Liver (tissue), 9 donors: ENCODE data around the gene ADNP. TPM values are rescaled to one million over a fixed set of nuclear protein-coding genes. Genes with fewer than 3 reads are reported as not detected.

Source experiments
- DNase-seq: peaks from one replicate; pipeline ENCODE4 v3.0.0-alpha.2; 2017; ENCODE audit warnings: low spot score
- H3K27ac ChIP-seq, 2 donors: one replicate each; pipeline ENCODE4 v1.7.0; 2013; ENCODE audit warnings: inconsistent platforms in 2 of 2, low read length in 2 of 2, control low read depth in 1 of 2, low read depth in 1 of 2, mild to moderate bottlenecking in 1 of 2
- H3K27me3 ChIP-seq, 4 donors: one replicate each; pipeline versions ENCODE4 v1.6.1 to v1.7.0; 2013; ENCODE audit warnings: low read length in 3 of 4, inconsistent platforms in 1 of 4, mild to moderate bottlenecking in 1 of 4, moderate library complexity in 1 of 4; ENCODE audit not compliant: control insufficient read depth in 4 of 4, insufficient read depth in 4 of 4
- H3K36me3 ChIP-seq, 4 donors: one replicate each; pipeline versions ENCODE4 v1.6.1 to v1.7.0; 2013; ENCODE audit warnings: low read length in 3 of 4, mild to moderate bottlenecking in 3 of 4, low read depth in 1 of 4, moderate library complexity in 1 of 4; ENCODE audit not compliant: control insufficient read depth in 4 of 4, insufficient read depth in 3 of 4
- H3K4me1 ChIP-seq, 4 donors: one replicate each; pipeline versions ENCODE4 v1.6.1 to v1.7.0; 2013; ENCODE audit warnings: low read length in 3 of 4, mild to moderate bottlenecking in 3 of 4, moderate library complexity in 1 of 4; ENCODE audit not compliant: control insufficient read depth in 4 of 4, insufficient read depth in 4 of 4
- H3K4me3 ChIP-seq, 3 donors: one replicate each; pipeline versions ENCODE4 v1.6.1 to v1.7.0; 2013; ENCODE audit warnings: low read length in 3 of 3, control low read depth in 1 of 3, low read depth in 1 of 3, mild to moderate bottlenecking in 1 of 3
- H3K9ac ChIP-seq, 2 donors: one replicate each; pipeline ENCODE4 v1.7.0; 2013; ENCODE audit warnings: low read length in 2 of 2, mild to moderate bottlenecking in 2 of 2, moderate library complexity in 2 of 2, control low read depth in 1 of 2, low read depth in 1 of 2
- H3K9me3 ChIP-seq, 4 donors: one replicate each; pipeline versions ENCODE4 v1.6.1 to v1.7.0; 2013; ENCODE audit warnings: low read length in 3 of 4; ENCODE audit not compliant: control insufficient read depth in 4 of 4
- ATF3 ChIP-seq: IDR thresholded peaks from 2 replicates; pipeline ENCODE4 v1.6.1; 2016; ENCODE audit warnings: antibody characterized with exemption
- CTCF ChIP-seq: fragments of 150-350 bp; IDR thresholded peaks from 2 replicates; pipeline ENCODE4 v1.5.1; 2017; ENCODE audit warnings: improper control_type of control experiment, low read depth, low read length; ENCODE audit not compliant: missing input control
- EGR1 ChIP-seq, 2 donors: IDR thresholded peaks; 2 replicates each; pipeline ENCODE4 v1.6.1; 2016 to 2018; ENCODE audit warnings: antibody characterized with exemption in 2 of 2, low read depth in 2 of 2
- FOXA1 ChIP-seq: IDR thresholded peaks from 2 replicates; pipeline ENCODE4 v1.6.1; 2016; ENCODE audit warnings: antibody characterized with exemption
- FOXA2 ChIP-seq: IDR thresholded peaks from 2 replicates; pipeline ENCODE4 v1.6.1; 2016; ENCODE audit warnings: antibody characterized with exemption
- GABPA ChIP-seq, 2 donors: IDR thresholded peaks in 1 of 2; conservative IDR thresholded peaks in 1 of 2; 2 replicates each; pipeline ENCODE4 v1.6.1; 2016; ENCODE audit warnings: antibody characterized with exemption in 2 of 2, mild to moderate bottlenecking in 1 of 2, moderate library complexity in 1 of 2
- HNF4A ChIP-seq, 2 donors: conservative IDR thresholded peaks; 2 replicates each; pipeline ENCODE4 v1.6.1; 2016; ENCODE audit warnings: antibody characterized with exemption in 2 of 2, mild to moderate bottlenecking in 2 of 2
- HNF4G ChIP-seq: IDR thresholded peaks from 2 replicates; pipeline ENCODE4 v1.6.1; 2016; ENCODE audit warnings: antibody characterized with exemption
- JUND ChIP-seq, 2 donors: IDR thresholded peaks; 2 replicates each; pipeline ENCODE4 v1.6.1; 2016; ENCODE audit warnings: antibody characterized with exemption in 2 of 2
- MAX ChIP-seq: IDR thresholded peaks from 2 replicates; pipeline ENCODE4 v1.6.1; 2016; ENCODE audit warnings: antibody characterized with exemption
- NR2F2 ChIP-seq: IDR thresholded peaks from 2 replicates; pipeline ENCODE4 v1.6.1; 2016; ENCODE audit warnings: antibody characterized with exemption
- RAD21 ChIP-seq, 2 donors: IDR thresholded peaks; 2 replicates each; pipeline ENCODE4 v1.6.1; 2016; ENCODE audit warnings: antibody characterized with exemption in 2 of 2, mild to moderate bottlenecking in 2 of 2
- REST ChIP-seq: IDR thresholded peaks from 2 replicates; pipeline ENCODE4 v1.6.1; 2016; ENCODE audit warnings: antibody characterized with exemption, mild to moderate bottlenecking
- RXRA ChIP-seq, 2 donors: IDR thresholded peaks; 2 replicates each; pipeline ENCODE4 v1.6.1; 2017 to 2018; ENCODE audit warnings: antibody characterized with exemption in 2 of 2, mild to moderate bottlenecking in 1 of 2
- SP1 ChIP-seq: IDR thresholded peaks from 2 replicates; pipeline ENCODE4 v1.6.1; 2018; ENCODE audit warnings: antibody characterized with exemption, mild to moderate bottlenecking
- TAF1 ChIP-seq: conservative IDR thresholded peaks from 2 replicates; pipeline ENCODE4 v1.6.1; 2016; ENCODE audit warnings: antibody characterized with exemption, mild to moderate bottlenecking
- YY1 ChIP-seq: IDR thresholded peaks from 2 replicates; pipeline ENCODE4 v1.6.1; 2016; ENCODE audit warnings: antibody characterized with exemption, mild to moderate bottlenecking
- ZBTB33 ChIP-seq: IDR thresholded peaks from 2 replicates; pipeline ENCODE4 v1.6.1; 2016; ENCODE audit warnings: antibody characterized with exemption
- WGBS: extraction: QIAGEN DNeasy Blood & Tissue Kit; methylation state at CpG from one replicate; pipeline ENCODE4 v1.1.7; 2013; 5-methylcytosine and 5-hydroxymethylcytosine counted together
- polyA plus RNA-seq, 2 donors: library from polyadenylated mRNA; stranded (reverse) in 1 of 2; unstranded in 1 of 2; fragments of 200-250 nt in 1 of 2; fragments of >200 nt in 1 of 2; fragmentation: Nextera tagmentation in 1 of 2; extraction: Ambion mirVana in 1 of 2; gene quantifications; one replicate each; pipeline versions ENCODE4 v1.2.1 to v1.2.3, GENCODE V29; 2013 to 2015
- total RNA-seq, 2 donors: library from RNA; depleted of rRNA; stranded (reverse); fragments of >200 nt; gene quantifications; one replicate each; pipeline ENCODE4 v1.2.3, GENCODE V29; 2014
- donor health status: healthy.
- donor health status: healthy.
- donor health status: healthy.
- donor health status: healthy.
- donor health status: healthy.

Gene ADNP
- total and polyA plus RNA-seq, 4 donors = 9.3 to 25.4 (median 20.1) TPM

GRCh38 chr20:50915424-50915823 lies 15.8 kb downstream of the ADNP start:
- H3K27ac ChIP-seq = no peak overlapping the region
- no peak overlapping the region for H3K4me3 ChIP-seq
- no peaks in the 10 kb centered on the region for H3K36me3 ChIP-seq
- no peaks in the 10 kb centered on the region for H3K27me3 ChIP-seq
- no peak overlapping the region for H3K9ac ChIP-seq
- no peak for DNase-seq
- H3K4me1 ChIP-seq = peaks cover 3 to 27% (median 19%) of the 10 kb centered on the region in 4 donors
- no peaks in the 10 kb centered on the region for H3K9me3 ChIP-seq
- 76% methylated on average over 3 of the region's 3 CpGs for WGBS
- TF ChIP-seq EGR1 (IDR thresholded peaks at IDR 0.05; ENCODE audit: low read depth in 2 of 2) = no peak
- TF ChIP-seq MAX = no peak
- no peak for TF ChIP-seq TAF1
- TF ChIP-seq HNF4A (conservative IDR thresholded peaks at IDR 0.05) = no peak
- no peak for TF ChIP-seq NR2F2
- TF ChIP-seq JUND (IDR thresholded peaks at IDR 0.05) = no peak
- TF ChIP-seq FOXA2 = no peak
- TF ChIP-seq FOXA1 = no peak
- no peak for TF ChIP-seq GABPA (IDR thresholded peaks at IDR 0.05 in 1 of 2, conservative IDR thresholded peaks at IDR 0.05 in 1 of 2)
- no peak for TF ChIP-seq RXRA (IDR thresholded peaks at IDR 0.05)
- no peak for TF ChIP-seq YY1
- no peak for TF ChIP-seq ATF3
- TF ChIP-seq CTCF = no peak
- no peak for TF ChIP-seq RAD21 (IDR thresholded peaks at IDR 0.05)
- TF ChIP-seq HNF4G = no peak
- no peak for TF ChIP-seq SP1
- TF ChIP-seq REST = no peak
- TF ChIP-seq ZBTB33 = no peak
